Measurements from ENCODE around the gene GHDC. TPM values are rescaled to one million over a fixed set of nuclear protein-coding genes. Genes with fewer than 3 reads are reported as not detected.

Gene GHDC
- total RNA-seq, 2 donors from 2014 or later, result 13.2 to 17.5 TPM

GRCh38 chr17:42183741-42184711 lies 10.3 kb downstream of the GHDC start:
- DNase-seq (ENCODE audit: low spot score) (peak; percentile 85), ATAC-seq (peak; percentile 86 to 88)
- H3K9me3 Mint-ChIP-seq, result no peaks in the 10 kb centered on the region
- peak overlapping the region; percentile 88 for H3K4me3 Mint-ChIP-seq
- H3K4me1 Mint-ChIP-seq (ENCODE audit: low read depth in 2 of 2), result peaks cover 35 to 36% of the 10 kb centered on the region in 2 donors
- peaks cover 0 to 3% of the 10 kb centered on the region in 2 donors for H3K27me3 Mint-ChIP-seq
- H3K27ac Mint-ChIP-seq, result peak overlapping the region; percentile 62 to 90
- no peaks in the 10 kb centered on the region for H3K36me3 Mint-ChIP-seq

- H3K27ac Mint-ChIP-seq, result peak overlapping the region; percentile 62 to 90
- peaks cover 0 to 6% of the 10 kb centered on the region in 2 donors for H3K27me3 Mint-ChIP-seq
- peak; percentile 18 for DNase-seq (ENCODE audit: low spot score)
- H3K4me3 Mint-ChIP-seq, result peak overlapping the region; percentile 88
- peaks cover 43 to 45% of the 10 kb centered on the region in 2 donors for H3K4me1 Mint-ChIP-seq (ENCODE audit: low read depth in 2 of 2)
- H3K36me3 Mint-ChIP-seq, result no peaks in the 10 kb centered on the region
- H3K9me3 Mint-ChIP-seq, result no peaks in the 10 kb centered on the region
- ATAC-seq, result no peak
These were observed 11.2 kb downstream of the GHDC start for GRCh38 chr17:42182927-42183734.

- Mint-ChIP-seq H3K4me1 (ENCODE audit: low read depth in 2 of 2) (peaks cover 47 to 48% of the 10 kb centered on the region in 2 donors), H3K36me3 (no peaks in the 10 kb centered on the region), H3K27ac (no peak overlapping the region), H3K4me3 (peak overlapping the region; percentile 88), H3K9me3 (no peaks in the 10 kb centered on the region), H3K27me3 (peaks cover 0 to 9% of the 10 kb centered on the region in 2 donors)
- DNase-seq (ENCODE audit: low spot score), result peak; percentile 22
- ATAC-seq, result no peak
These were observed 12.5 kb downstream of the GHDC start for GRCh38 chr17:42181851-42182207.

- Mint-ChIP-seq H3K9me3 (no peaks in the 10 kb centered on the region), H3K4me3 (peak within 1 kb of the TSS; percentile 88), H3K27ac (no peak within 1 kb of the TSS), H3K27me3 (peaks cover 0 to 9% of the 10 kb centered on the region in 2 donors), H3K36me3 (no peaks in the 10 kb centered on the region), H3K4me1 (ENCODE audit: low read depth in 2 of 2) (peaks cover 47 to 48% of the 10 kb centered on the region in 2 donors)
- DNase-seq (ENCODE audit: low spot score) (peak; percentile 92), ATAC-seq (peak; percentile 81 to 88)
These were observed 13.1 kb downstream of the GHDC start, which contains the start of gene KCNH4 for GRCh38 chr17:42180922-42181850. Gene KCNH4, minus strand, starts transcription at chr17:42181142. Its CDS starts 197 bp downstream, at chr17:42180945.

- H3K9me3 Mint-ChIP-seq, result no peaks in the 10 kb centered on the region
- peak; percentile 56 for DNase-seq (ENCODE audit: low spot score)
- ATAC-seq, result no peak
- peaks cover 47 to 48% of the 10 kb centered on the region in 2 donors for H3K4me1 Mint-ChIP-seq (ENCODE audit: low read depth in 2 of 2)
- peaks cover 0 to 9% of the 10 kb centered on the region in 2 donors for H3K27me3 Mint-ChIP-seq
- no peak overlapping the region for H3K27ac Mint-ChIP-seq
- no peaks in the 10 kb centered on the region for H3K36me3 Mint-ChIP-seq
- H3K4me3 Mint-ChIP-seq, result no peak overlapping the region
These were observed 13.8 kb downstream of the GHDC start for GRCh38 chr17:42180411-42180921.

- Mint-ChIP-seq H3K27me3 (peaks cover 0 to 11% of the 10 kb centered on the region in 2 donors), H3K9me3 (no peaks in the 10 kb centered on the region), H3K4me3 (peak overlapping the region; percentile 56), H3K36me3 (no peaks in the 10 kb centered on the region), H3K4me1 (ENCODE audit: low read depth in 2 of 2) (peaks cover 47% of the 10 kb centered on the region in 2 donors), H3K27ac (no peak overlapping the region)
- no peak for ATAC-seq
- peak; percentile 56 for DNase-seq (ENCODE audit: low spot score)
These were observed 14.3 kb downstream of the GHDC start for GRCh38 chr17:42179911-42180410.

- Mint-ChIP-seq H3K4me1 (ENCODE audit: low read depth in 2 of 2) (peaks cover 42% of the 10 kb centered on the region in 2 donors), H3K4me3 (peak overlapping the region; percentile 56), H3K27me3 (peaks cover 0 to 11% of the 10 kb centered on the region in 2 donors), H3K27ac (no peak overlapping the region), H3K36me3 (no peaks in the 10 kb centered on the region), H3K9me3 (no peaks in the 10 kb centered on the region)
- ATAC-seq (no peak), DNase-seq (ENCODE audit: low spot score) (no peak)
These were observed 15.0 kb downstream of the GHDC start for GRCh38 chr17:42179335-42179734.

GRCh38 chr17:42178817-42179216 lies 15.5 kb downstream of the GHDC start:
- peaks cover 0 to 11% of the 10 kb centered on the region in 2 donors for H3K27me3 Mint-ChIP-seq
- H3K27ac Mint-ChIP-seq, result no peak overlapping the region
- peak overlapping the region; percentile 41 for H3K4me3 Mint-ChIP-seq
- DNase-seq (ENCODE audit: low spot score) (no peak), ATAC-seq (peak in 1 of 2 donors; percentile 42)
- no peaks in the 10 kb centered on the region for H3K36me3 Mint-ChIP-seq
- H3K4me1 Mint-ChIP-seq (ENCODE audit: low read depth in 2 of 2), result peaks cover 39 to 41% of the 10 kb centered on the region in 2 donors
- H3K9me3 Mint-ChIP-seq, result no peaks in the 10 kb centered on the region

GRCh38 chr17:42177684-42178083 lies 16.6 kb downstream of the GHDC start:
- Mint-ChIP-seq H3K9me3 (no peaks in the 10 kb centered on the region), H3K4me3 (peak overlapping the region; percentile 42), H3K27ac (no peak overlapping the region), H3K27me3 (peaks cover 0 to 11% of the 10 kb centered on the region in 2 donors), H3K36me3 (no peaks in the 10 kb centered on the region), H3K4me1 (ENCODE audit: low read depth in 2 of 2) (peaks cover 28 to 30% of the 10 kb centered on the region in 2 donors)
- DNase-seq (ENCODE audit: low spot score) (no peak), ATAC-seq (no peak)

- ATAC-seq (no peak), DNase-seq (ENCODE audit: low spot score) (no peak)
- peaks cover 0 to 11% of the 10 kb centered on the region in 2 donors for H3K27me3 Mint-ChIP-seq
- H3K36me3 Mint-ChIP-seq, result no peaks in the 10 kb centered on the region
- H3K4me3 Mint-ChIP-seq, result no peak overlapping the region
- no peak overlapping the region for H3K27ac Mint-ChIP-seq
- peaks cover 14% of the 10 kb centered on the region in 2 donors for H3K4me1 Mint-ChIP-seq (ENCODE audit: low read depth in 2 of 2)
- H3K9me3 Mint-ChIP-seq, result no peaks in the 10 kb centered on the region
These were observed 20.0 kb downstream of the GHDC start for GRCh38 chr17:42174126-42174783.

- H3K9me3 Mint-ChIP-seq, result no peaks in the 10 kb centered on the region
- ATAC-seq (no peak), DNase-seq (ENCODE audit: low spot score) (no peak)
- H3K4me1 Mint-ChIP-seq (ENCODE audit: low read depth in 2 of 2), result no peaks in the 10 kb centered on the region
- H3K4me3 Mint-ChIP-seq, result no peak overlapping the region
- H3K27me3 Mint-ChIP-seq, result peaks cover 0 to 5% of the 10 kb centered on the region in 2 donors
- H3K36me3 Mint-ChIP-seq, result no peaks in the 10 kb centered on the region
- H3K27ac Mint-ChIP-seq, result no peak overlapping the region
These were observed 22.5 kb downstream of the GHDC start for GRCh38 chr17:42171831-42172230.

- no peaks in the 10 kb centered on the region for H3K36me3 Mint-ChIP-seq
- no peaks in the 10 kb centered on the region for H3K9me3 Mint-ChIP-seq
- DNase-seq (ENCODE audit: low spot score) (no peak), ATAC-seq (no peak)
- H3K4me3 Mint-ChIP-seq, result no peak overlapping the region
- peaks cover 0 to 3% of the 10 kb centered on the region in 2 donors for H3K27me3 Mint-ChIP-seq
- no peaks in the 10 kb centered on the region for H3K4me1 Mint-ChIP-seq (ENCODE audit: low read depth in 2 of 2)
- H3K27ac Mint-ChIP-seq, result no peak overlapping the region
These were observed 24.9 kb downstream of the GHDC start for GRCh38 chr17:42169351-42169750.

All from natural killer cell treated with Interleukin-12 subunit alpha and Interleukin-12 subunit beta and Interleukin-15 and Interleukin-18, amount 100 ng/mL, for 72 hours (primary cell).